DMS53 (cell line): Measurements from ENCODE around the gene PIAS4.

Experiments used
- DNase-seq: peaks from one replicate; lab custom pipeline; 2025; lab: John Stamatoyannopoulos, UW

PIAS4 gene

DNA sequence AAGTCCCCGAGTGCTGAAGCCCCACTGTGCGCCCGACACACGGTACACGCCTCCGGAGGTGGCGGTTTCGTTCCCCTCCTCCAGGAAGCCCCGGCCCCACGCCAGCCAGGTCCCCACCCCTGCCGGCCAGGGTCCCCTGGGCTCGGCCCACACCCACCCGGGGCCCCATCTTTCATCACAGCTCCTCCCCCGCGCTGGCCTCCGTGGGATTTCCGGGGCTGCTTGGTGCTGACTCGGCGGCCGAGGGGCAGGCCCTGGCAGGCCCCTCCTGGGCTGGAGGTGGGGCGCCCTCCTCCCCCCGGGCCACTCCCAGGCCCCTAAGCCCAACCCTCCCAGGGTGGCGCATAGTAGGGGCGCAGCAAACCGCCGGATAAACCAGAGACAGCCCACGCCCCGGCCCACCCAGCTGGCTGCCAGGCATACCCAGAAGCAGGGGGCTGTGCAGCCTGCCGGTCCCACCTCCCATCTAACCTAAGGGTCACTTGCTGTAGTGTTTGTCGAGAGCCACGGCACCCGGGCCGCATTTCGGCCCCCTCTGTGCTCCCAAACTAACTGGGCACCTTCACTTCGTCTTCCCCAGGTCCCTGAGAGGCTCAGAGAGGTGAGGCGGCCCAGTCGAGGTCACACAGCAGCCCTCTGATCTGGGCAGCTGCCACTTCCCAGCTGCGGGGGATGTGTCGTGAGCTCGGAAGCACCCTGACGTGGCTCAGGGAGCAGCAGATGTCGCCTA is 52.5 kb downstream of the PIAS4 start:
- DNase-seq = no peak

DNA sequence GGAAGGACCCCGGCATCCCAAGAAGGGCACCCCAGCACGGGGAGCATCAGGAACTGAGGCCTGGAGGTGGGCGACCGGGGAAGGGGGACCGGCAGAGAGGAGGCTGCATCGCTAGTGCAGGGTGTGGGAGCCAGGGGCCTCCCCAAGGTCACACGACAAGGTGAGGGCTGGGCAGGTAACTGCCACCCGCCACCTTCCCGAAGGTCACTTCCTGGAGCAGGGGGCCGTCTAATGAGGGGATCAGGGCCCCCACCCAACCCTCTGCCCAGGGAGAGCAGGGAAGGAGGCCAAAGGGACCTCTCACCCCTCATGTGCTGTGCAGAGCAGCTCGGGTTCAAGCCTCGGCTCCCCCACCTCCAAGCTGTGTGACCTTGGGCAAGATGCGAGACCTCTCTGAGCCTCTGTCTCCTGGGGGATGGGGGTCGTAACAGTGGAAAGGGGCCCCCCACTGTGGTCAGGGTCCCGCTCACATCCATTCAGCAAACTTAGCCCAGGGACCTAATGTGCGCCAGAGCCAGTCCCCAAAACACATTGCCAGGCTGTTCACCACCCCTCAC is 53.2 kb downstream of the PIAS4 start:
- no peak for DNase-seq

DNA sequence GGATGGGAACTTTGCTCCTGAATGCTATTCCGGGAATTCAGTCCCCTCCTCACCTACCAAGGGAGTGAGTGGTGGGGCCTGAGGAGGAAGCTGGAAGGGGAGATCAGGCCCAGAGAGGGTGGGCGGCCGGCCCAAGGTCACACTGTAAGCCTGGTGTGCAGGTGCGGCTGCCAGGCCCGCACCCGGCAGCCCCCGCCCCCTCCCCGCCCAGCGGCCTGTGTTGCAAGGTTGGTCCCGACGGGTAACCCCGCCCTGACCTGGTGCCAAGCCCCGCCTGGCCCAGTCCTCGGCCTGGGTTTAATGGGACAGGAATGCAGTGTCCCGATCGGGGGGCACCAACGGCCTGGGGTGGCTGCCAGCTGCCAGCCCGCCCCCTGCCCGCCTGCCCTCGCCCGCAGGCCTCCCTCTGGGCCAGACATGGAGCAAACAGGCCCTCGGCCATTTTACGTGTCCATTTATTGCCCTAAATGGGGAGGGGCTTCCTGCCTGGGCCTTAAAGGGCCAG is 53.7 kb downstream of the PIAS4 start:
- DNase-seq = peak; percentile 65

DNA sequence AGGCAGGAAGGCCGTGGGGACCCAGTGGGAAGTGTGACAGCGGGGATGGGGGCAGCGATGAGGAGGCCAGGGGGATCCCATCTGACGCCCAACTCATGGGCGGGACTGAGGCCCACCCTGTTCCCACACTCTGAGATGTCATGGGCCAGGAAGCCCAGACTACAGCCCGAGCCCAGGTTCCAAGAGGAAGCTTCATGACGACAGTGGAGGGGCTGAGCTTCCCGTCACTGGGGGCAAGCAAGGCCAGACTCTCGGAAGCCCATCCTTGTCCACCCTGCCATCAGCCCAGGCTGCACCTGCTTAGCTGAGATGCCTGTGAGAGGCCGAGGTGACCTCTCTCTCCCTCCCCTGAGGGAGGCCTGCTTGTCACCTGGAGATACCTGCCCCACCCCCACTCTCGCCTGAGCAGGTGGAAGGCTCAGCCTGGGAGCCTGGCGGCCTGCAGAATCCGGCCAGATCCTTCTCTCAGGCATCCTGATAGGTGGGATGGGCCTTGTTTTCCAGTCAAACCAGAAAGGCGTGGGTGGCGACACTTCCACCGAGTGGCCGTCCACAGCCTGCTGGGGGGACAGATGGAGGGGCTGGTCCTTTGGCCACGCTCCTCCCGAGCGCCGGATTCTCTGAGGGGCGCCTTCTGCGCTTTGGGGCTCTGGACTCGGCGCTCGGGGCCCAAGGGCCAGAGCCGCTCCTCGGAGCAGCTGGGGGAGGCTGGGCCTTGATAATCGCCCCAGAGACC is 54.3 kb downstream of the PIAS4 start:
- peak; percentile 97 for DNase-seq

DNA sequence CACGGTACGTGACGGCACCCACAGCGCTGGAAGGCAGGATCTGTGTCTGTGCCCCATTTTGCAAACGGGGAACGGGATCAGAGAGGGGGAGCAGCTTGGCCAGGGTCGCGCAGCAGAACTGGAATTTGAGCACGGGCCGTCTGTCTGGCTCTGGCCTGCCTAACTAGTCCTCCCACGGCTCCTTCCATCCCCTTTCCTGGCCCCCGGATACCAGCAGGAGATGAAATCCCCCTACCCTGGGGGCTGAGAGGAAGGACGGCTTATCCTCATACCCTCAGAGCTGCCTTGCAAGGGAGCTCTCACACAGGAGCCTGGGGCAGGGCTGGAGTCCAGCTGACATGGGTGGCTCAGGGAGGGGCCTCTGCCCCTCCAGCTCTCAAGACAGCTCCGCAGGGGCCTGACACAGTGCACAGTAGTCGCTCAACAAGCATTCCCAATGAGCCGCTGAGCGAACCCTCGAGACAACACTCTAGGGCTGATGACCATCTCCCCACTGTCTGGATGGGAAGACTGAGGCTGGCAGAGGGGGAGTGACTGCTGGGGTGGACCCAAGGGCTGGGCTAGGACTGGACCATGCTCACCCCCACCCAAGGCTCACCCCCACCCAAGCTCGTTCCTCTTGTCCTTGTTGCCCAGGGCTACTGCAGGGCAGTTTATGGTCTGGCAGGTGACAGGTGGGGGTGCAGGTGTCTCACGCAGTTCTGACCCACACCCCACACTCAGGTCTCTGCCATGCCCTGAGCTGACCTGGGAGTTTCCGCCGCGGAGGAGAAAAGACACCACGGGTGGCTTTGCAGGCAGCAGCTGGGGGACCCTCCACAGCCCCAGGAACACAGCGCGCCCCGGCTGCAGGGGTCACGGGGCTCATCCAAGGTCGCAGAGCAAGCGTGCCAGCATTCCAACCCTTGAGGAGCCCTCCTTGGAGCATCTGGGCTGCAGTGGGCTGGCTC is 55.2 kb downstream of the PIAS4 start:
- DNase-seq = peak; percentile 54

DNA sequence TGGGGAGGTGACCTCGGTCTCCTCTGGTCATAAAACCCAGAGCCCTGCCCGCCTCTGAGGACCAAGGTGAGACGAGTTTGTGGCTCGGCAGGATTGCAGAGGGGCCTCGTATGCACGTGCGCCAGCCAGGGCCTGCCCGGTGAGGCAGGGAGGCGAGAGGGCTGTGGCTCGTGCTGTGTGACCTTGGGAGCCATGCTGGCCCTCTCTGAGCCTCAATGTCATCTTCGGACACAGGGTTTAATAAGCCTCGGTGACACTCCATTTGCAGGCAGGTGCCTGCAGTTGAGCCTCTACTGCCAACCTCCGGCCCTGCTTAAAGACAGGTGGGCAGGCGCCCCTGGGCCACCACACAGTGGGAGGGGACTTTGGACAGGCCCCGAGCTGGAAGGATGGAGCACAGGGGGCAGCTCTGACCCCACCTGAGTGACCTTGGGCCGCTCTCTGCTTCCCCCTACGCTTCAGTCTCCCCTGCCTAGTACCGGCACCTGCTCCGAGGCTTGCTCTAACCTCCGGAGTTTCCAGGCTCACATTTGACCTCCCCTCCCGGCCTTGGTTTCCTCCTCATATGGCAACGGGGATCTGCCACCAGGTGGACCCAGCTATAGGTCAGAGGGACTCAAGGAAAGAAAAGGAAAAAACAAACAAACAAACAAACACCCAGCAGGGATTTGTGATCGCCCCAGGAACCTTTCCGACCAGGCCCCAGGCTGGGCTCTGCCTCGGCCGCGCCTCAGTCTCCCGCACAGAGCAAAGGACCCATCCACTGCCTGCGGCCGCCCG is 56.0 kb downstream of the PIAS4 start:
- DNase-seq = peak; percentile 71

DNA sequence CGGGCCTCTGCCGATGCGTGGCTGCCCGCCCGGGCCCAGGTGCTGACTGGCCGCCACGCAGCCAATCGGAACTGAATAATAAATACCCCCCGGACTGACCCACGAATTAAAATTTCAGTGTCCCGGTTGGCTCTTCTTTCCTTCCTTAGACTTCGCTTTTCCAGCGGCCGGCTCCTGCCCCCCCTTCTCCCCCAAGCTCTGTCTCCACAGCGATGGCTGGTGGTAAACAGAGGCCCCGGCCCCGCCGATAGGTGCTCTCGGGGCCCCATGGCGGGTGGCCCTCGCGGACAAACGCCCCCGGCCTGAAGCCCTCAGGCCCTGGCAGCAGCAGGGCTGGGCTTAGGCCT is 56.6 kb downstream of the PIAS4 start:
- peak; percentile 64 for DNase-seq

DNA sequence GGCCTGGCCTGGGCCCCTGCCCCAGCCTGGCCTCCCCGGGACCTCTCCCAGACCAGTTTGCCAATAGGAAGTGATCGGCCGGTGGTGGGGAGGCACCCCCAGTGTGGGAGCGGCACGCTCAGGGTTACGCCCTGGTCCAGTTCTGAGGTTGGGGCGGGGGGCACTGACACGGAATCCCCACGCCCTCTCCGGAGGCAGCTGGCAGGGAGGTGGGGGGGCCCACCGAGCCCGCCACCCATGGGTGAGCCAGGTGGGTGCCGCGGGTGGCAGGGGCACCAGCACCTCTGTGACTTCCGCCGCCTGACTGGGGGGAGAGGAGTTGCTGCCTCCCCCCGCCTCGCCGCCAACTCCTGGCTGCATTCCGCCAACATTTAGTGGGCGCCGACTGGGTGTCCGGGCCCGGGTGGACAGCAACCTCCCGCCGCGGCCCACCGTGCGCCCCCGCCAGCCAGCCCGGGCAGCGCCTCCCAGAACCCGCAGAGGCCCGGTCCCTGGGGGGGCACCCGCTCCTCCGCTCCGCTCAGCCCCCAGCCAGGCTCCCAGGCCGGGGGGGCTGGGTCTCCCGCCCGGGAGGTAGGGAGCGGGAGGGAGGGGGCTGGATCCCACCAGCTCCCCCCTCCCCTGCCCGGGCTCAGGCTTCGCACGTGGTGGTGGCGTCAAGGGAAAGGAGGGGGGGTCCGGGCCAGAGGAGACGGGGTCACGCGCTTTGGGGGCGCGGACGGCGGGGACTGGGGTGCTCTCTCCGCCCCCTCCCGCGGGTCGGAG is 57.1 kb downstream of the PIAS4 start:
- DNase-seq = peak; percentile 51

DNA sequence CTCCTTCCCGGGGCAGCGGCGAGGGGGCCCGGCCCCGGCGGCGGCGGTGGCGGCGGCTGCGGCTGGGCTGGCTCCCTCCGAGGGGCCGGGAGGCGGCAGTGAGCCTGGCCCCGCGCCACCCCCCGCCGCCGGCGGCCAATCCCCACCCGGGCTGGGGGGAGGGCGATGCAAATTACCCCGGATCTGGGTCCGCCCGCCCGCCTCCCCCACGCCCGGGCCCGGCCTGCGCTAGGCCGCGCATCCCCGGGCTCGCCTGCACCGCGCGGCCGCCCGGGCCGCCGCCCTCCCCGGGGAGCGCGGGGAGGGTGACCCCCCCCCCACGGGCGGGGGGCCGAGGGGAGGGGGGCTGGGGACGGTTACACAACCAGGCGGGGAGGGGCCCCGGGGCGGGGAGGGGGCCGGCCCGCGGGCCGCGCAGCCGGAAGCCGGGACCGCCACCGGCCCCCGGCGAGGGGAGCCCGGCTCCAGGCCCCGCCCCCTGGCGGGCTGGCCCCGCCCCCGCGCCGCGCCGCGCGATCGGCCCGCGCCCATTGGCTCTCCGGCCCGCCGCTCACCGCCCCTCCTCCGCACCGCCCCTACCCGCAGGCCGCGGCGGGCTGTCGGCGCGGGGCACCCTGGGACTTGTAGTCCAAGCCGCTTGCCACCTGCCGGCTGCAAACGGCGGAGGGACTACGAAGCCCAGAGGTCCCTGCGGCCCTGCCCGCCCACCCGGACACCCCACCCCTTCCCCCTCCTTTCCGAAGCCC is 58.1 kb downstream of the PIAS4 start:
- peak; percentile 97 for DNase-seq

DNA sequence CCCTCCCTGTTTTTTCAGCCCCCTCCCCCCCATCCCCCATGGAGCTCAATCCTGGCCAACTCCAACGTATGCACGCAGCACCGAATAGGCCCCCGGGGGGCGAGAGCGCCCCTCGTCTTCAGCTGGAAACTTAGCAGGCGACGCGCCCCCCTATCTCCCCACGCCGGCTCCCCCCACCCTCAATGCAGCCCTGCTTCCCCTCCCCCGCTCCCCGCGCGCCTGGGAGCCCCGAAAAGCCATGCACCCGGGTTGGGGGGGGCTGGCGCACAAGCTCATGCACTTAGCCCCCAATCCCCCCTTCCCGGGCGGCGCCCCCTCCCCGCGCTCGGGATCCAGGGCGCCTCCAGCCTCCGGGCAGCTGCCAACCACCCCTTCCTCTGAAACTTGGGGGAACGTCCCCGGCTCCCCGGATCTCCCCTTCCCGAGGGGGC is 58.7 kb downstream of the PIAS4 start:
- DNase-seq = no peak

DNA sequence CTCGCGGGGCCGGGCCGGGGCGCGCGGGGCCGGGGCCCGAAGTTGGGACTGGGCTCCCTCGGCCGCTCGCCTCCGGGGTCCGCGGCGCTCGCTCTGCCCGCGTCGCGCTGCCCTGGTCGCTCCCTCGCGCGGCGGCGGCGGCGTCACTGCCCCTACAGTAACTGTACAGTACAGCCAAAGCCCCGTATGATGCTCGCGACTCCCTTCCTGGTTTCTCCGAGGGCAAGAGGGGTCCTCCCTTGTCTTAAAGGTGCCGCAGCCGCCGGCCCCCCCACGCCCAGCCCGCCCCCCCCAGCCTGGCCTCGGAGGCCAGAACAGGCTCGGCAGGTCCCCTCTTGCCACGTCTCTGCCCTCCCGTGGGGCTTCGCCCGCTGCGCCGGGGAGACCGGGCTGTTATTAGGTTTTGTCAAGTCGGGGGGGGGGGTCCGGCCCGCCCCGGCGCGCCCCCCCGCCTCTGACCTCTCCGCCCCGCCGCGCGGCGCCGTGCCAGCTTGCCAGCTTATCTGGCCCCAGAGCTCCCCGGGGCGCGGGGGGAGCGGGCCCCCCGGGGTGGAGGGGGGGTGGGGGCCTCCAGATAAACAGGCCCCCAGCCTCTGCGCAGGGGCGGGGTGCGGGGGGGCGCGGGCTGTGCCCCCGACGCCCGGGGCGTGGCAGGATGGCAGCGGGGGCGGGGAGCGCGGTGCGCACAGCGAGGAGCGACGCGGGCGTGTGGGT is 59.3 kb downstream of the PIAS4 start, which contains the start of gene ZBTB7A:
Gene ZBTB7A, minus strand, starts transcription at position 218 of the 714 bp plus-strand sequence. CDS start 11,667 bp downstream, outside the sequence.
- DNase-seq = peak; percentile 80

DNA sequence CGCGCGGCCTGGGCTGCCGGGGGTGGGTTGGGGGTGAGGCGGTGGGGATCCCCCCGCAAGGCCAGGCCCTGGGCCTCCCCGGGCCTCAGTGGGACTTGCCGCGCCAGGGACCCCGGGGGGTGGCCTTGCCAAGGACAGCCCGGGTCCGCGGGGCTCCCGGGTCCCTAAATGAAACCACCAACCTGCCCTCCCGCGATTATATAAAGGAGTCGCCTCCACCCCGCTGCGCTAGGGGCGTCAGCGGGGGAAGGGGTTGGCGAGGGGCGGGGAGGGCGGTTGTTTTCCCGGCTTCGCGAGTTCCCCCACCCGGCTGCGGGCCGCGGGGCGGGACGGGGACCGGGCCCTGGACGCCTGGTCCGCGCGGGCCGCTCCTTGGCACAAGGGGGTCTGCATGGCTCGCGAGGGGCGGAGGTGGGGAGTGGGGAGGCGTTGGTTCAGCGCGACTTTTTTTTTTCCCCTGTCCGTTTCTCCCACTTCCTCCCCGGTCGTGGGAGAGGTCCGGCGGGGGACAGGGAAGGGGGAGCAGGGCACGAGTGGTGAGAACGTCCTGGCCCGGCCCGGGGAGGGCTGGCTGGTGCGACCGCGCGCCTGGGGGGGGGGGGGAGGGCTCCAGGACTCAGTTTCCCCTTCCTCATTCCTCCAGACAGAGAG is 60.0 kb downstream of the PIAS4 start:
- DNase-seq = peak; percentile 50

DNA sequence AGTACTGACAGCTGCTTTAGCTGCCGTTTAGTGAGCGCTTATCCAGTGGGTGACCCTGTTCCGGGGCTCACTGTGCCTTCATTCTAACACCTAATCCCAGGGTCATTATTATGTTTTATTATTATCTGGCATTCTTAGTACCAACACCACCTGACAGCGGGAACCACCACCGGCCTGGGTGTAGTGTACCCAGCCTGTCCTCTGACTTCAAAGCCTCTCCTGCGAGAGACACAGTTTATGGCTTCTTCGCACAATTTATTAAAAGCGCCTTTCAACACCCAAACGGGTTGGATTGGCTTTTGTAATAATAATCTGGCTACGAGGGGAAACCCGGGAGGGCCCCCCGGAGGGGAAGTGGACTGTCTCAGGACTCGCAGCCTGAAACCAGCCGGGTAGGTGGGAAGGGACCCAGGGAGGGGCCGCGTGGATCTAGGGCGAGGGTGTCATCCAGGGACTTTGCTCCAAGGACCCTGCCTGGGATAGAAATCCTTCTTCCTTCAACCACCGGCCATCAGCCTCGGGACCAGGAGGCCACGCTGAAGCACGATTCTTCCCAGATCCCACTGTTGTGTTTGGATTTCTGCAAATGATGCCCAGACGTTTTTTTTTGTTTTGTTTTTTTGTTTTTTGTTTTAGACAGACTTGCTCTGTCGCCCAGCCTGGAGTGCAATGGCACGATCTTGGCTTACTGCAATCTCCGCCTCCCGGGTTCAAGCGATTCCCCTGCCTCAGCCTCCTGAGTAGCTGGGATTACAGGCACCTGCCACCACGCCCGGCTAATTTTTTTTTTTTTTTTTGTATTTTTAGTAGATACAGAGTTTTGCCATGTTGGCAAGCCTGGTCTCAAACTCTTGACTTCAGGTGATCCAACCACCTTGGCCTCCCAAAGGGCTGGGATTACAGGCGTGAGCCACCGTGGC is 60.8 kb downstream of the PIAS4 start:
- peak; percentile 50 for DNase-seq

DNA sequence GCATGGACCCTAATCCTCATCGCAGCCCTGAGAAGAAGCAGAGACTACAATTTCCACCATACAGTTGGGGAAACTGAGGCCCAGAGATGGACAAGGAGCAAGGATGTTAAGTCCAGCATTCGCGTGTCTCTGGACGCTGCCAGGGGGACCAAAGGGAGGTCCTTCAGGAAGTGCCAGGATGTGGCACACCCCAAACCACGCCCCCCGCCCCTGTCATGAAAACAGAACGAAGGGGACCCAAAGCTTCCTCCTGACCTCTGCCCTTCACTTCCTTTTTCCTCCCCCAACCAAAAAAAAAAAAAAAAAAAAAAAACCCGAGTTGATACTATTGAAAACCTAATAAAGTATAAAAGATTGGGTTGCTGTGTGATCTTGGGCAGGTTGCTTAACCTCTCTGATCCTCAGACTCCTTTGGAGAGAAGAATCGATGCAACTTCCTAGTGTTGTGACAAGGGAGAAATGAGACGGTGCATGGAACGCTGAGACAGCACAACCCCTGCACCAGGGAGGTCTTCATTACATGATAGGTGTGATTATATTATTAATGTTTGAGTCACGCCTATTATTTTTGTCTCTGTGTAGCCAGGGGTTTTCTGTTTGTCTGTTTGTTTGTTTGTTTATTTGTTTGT is 61.9 kb downstream of the PIAS4 start:
- DNase-seq = no peak

DNA sequence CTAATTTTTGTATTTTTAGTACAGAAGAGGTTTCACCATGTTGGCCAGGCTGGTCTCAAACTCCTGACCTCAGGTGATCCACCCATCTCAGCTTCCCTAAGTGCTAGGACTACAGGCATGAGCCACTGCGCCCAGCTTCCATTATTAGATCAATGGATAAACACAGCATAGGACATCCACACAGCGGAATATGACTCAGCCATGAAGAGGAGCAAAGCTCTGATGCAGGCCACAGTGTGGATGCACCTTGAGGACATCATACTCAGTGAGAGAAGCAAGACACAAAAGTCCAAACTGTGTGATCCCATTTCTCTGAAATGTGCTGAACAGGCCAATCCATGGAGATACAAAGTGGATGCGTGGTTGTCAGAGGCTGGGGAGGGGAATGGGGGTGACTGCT is 64.1 kb downstream of the PIAS4 start:
- DNase-seq = no peak

DNA sequence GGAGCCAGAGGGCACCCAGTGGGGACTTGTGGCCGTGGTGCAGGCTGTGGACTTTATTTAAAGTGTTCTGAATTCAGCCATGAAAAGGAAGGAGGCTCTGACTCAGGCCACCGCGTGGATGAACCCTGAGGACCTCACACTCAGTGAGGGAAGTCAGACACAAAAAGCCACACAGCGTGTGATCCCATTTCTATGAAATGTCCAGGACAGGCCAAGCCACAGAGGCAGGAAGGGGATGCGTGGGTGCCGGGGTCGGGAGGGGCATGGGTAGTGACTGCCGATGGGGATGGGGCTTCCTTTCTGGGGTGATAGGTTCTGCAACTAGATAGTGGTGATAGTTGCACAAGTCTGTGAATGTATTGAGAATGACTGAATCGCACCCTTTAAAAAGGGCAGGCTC is 67.8 kb downstream of the PIAS4 start:
- no peak for DNase-seq

DNA sequence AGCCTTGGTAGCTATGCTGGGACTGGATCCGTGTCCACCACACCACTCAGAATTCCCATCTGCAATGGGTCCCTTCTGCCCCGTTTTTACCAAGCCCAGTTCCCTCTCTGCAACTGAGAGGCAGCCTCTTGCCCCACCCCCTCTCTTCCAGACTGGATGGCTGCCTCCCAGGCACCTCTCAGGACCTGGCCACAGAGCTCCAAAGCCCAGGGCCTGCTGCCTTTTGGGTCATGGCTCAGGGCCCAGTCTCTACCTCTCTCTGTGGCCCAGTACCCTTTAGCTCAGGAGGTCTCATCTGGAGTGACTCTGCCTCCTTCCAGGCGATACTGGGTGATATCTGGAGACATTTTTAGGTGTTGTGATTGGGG is 69.5 kb downstream of the PIAS4 start:
- DNase-seq = no peak
